Activated naive CD4-positive, alpha-beta T cell treated with anti-CD3 and anti-CD28 coated beads, Interleukin-2, amount 50 U/mL, for 16 hours (primary cell): ENCODE data around the gene SYT17.

ENCODE experiments used
- DNase-seq: peaks from one replicate; pipeline ENCODE4 v3.0.0-alpha.2; 2020

The SYT17 gene

DNA sequence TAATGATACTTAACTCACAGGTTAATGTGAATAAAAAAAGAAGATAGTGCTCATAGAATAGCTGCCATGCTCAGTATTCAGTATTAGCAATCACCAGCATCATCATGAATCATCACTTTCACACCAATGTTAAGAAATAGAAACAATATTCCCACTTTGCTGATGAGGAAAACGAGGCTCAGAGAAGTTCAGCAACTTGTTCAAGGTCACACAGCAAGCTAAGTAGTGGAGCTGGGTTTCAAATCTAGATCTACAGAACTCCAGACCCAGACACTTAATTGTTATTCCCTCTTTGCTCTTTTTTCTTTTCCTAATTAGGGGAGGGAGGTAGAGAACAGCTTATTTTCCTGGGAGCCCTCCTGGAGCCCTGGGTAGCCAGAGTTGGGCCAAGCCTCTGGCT is 140.4 kb downstream of the SYT17 start:
- no peak for DNase-seq

DNA sequence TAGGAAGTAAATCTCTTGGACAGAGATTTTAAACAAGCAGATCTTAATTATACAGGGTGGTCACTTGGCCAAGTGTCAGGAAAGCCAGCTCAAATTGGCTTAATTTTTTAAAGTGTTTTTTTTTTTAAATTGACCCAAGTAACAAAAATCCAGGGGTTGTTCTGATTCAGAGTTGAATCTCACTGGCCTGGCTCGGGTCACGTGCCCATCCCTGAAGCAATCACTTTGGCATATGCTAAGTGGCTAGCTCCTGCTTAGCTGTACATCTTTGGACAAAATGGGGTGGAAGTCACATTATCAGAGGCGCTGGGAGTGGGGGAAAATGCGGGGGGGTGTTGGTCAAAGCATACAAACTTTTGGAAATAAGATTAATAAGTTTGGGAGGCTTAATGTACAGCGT is 141.1 kb downstream of the SYT17 start:
- no peak for DNase-seq

GRCh38 chr16:19314718-19315425 is 146.8 kb downstream of the SYT17 start:
- no peak for DNase-seq

GRCh38 chr16:19315889-19316433 is 147.9 kb downstream of the SYT17 start:
- no peak for DNase-seq

DNA sequence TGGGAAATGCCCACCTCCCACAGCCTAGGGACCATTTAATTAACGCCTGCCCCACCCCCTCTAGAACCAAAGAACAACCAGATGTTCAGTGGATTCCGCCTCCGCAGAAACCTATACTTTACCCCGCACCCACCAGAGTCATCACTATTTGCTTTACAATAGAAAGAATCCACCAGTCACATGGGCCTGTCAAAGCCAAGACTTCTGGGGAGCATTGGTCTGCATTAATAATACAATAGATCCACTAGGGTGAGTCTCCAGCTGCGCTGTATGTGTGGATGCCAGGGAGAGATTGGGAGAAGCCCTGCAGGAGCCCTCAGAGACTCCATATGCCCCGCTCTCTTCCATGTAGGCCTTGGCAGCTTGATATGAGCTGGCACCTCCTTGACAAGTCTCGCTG is 148.8 kb downstream of the SYT17 start:
- no peak for DNase-seq
